Occipital lobe (tissue), 2 donors: ENCODE measurements around the gene LSAMP. TPM values are rescaled to one million over a fixed set of nuclear protein-coding genes. Genes with fewer than 3 reads are reported as not detected.

Experiments
- DNase-seq: peaks from one replicate; lab custom pipeline; 2025; lab: John Stamatoyannopoulos, UW
- total RNA-seq: library from RNA; depleted of rRNA; stranded (reverse); fragments of >200 nt; gene quantifications from one replicate; pipeline ENCODE4 v1.2.3, GENCODE V29; 2014

LSAMP gene
- total RNA-seq, 1 donor from 2014 or later: 47.3 TPM

- DNase-seq: no peak
Observed at GRCh38 chr3:116059421-116060096, 385.7 kb downstream of the LSAMP start.

GRCh38 chr3:116058844-116059243 is 386.4 kb downstream of the LSAMP start:
- DNase-seq: no peak

- DNase-seq: no peak
Observed at GRCh38 chr3:116057400-116058006, 387.8 kb downstream of the LSAMP start.

- DNase-seq: no peak
Observed at GRCh38 chr3:116056280-116056679, 389.0 kb downstream of the LSAMP start.

GRCh38 chr3:116053017-116053416 is 392.3 kb downstream of the LSAMP start:
- DNase-seq: no peak

GRCh38 chr3:116052602-116053001 is 392.7 kb downstream of the LSAMP start:
- no peak for DNase-seq

- no peak for DNase-seq
Observed at GRCh38 chr3:116051586-116051985, 393.7 kb downstream of the LSAMP start.

- DNase-seq: no peak
Observed at GRCh38 chr3:116051040-116051439, 394.2 kb downstream of the LSAMP start.

- DNase-seq: no peak
Observed at GRCh38 chr3:116050311-116050915, 394.9 kb downstream of the LSAMP start.

- DNase-seq: no peak
Observed at GRCh38 chr3:116048991-116049390, 396.3 kb downstream of the LSAMP start.

- DNase-seq: no peak
Observed at GRCh38 chr3:116046350-116046749, 398.9 kb downstream of the LSAMP start.

GRCh38 chr3:116045314-116045713 is 400.0 kb downstream of the LSAMP start:
- no peak for DNase-seq

- no peak for DNase-seq
Observed at GRCh38 chr3:116040152-116040551, 405.1 kb downstream of the LSAMP start.

- no peak for DNase-seq
Observed at GRCh38 chr3:116039651-116039985, 405.7 kb downstream of the LSAMP start.

GRCh38 chr3:116038968-116039650 is 406.2 kb downstream of the LSAMP start:
- DNase-seq: peak; percentile 50

GRCh38 chr3:116037954-116038911 is 407.1 kb downstream of the LSAMP start:
- DNase-seq: no peak

- no peak for DNase-seq
Observed at GRCh38 chr3:116035429-116035828, 409.9 kb downstream of the LSAMP start.

GRCh38 chr3:116034794-116035193 is 410.5 kb downstream of the LSAMP start:
- no peak for DNase-seq

GRCh38 chr3:116034086-116034485 is 411.2 kb downstream of the LSAMP start:
- no peak for DNase-seq

- no peak for DNase-seq
Observed at GRCh38 chr3:116033516-116033915, 411.8 kb downstream of the LSAMP start.

GRCh38 chr3:116032176-116032575 is 413.1 kb downstream of the LSAMP start:
- no peak for DNase-seq
